MCF 10A (cell line): ENCODE data around the gene RPS6KA2. TPM values are rescaled to one million over a fixed set of nuclear protein-coding genes. Genes with fewer than 3 reads are reported as not detected.

Experiments
- BruUV-seq: library from RNA; stranded (reverse); fragments of 400-500 nt; replicated peaks from 2 replicates; lab custom pipeline; 2021; lab: Mats Ljungman, UMichigan
- CTCF ChIA-PET: fragments of 300-600 bp; sonication (Branson Sonifier 250); formaldehyde crosslinking; extraction: SDS; loops from one replicate; lab custom pipeline; 2021; ENCODE audit warnings: antibody characterized with exemption, inconsistent platforms; lab: Yijun Ruan, JAX
- POLR2A ChIA-PET: fragments of 300-600, 350-650 bp; sonication (Branson Sonifier 250); formaldehyde crosslinking; extraction: SDS; loops from one replicate; lab custom pipeline; 2020; ENCODE audit warnings: antibody characterized with exemption, inconsistent platforms; lab: Yijun Ruan, JAX
- DNase-seq: peaks from one replicate; pipeline ENCODE4 v3.0.0-alpha.2; 2018; ENCODE audit not compliant: unreplicated experiment
- H3K27ac Mint-ChIP-seq: one replicate; pipeline ENCODE4 v1.8.0; 2022; ENCODE audit warnings: mild to moderate bottlenecking, low read depth, mixed read lengths; ENCODE audit not compliant: unreplicated experiment
- H3K27me3 Mint-ChIP-seq: one replicate; pipeline ENCODE4 v1.8.0; 2022; ENCODE audit warnings: mixed read lengths; ENCODE audit not compliant: insufficient read depth, unreplicated experiment
- H3K36me3 Mint-ChIP-seq: one replicate; pipeline ENCODE4 v1.8.0; 2022; ENCODE audit warnings: mild to moderate bottlenecking, moderate library complexity, mixed read lengths; ENCODE audit not compliant: insufficient read depth, unreplicated experiment
- H3K4me1 Mint-ChIP-seq: one replicate; pipeline ENCODE4 v1.8.0; 2022; ENCODE audit warnings: mixed read lengths; ENCODE audit not compliant: insufficient read depth, unreplicated experiment
- H3K4me3 Mint-ChIP-seq: one replicate; pipeline ENCODE4 v1.8.0; 2022; ENCODE audit warnings: mild to moderate bottlenecking, moderate library complexity, mixed read lengths; ENCODE audit not compliant: unreplicated experiment
- H3K9me3 Mint-ChIP-seq: one replicate; pipeline ENCODE4 v1.8.0; 2022; ENCODE audit warnings: mixed read lengths; ENCODE audit not compliant: unreplicated experiment
- CTCF ChIP-seq: fragments of 200-600 bp; IDR thresholded peaks from one replicate; pipeline ENCODE4 v1.8.0; 2022; ENCODE audit warnings: antibody characterized with exemption, mild to moderate bottlenecking; ENCODE audit not compliant: unreplicated experiment
- intact Hi-C: fragments of 100-400 bp; cut with micrococcal nuclease; formaldehyde crosslinking; loops from 2 replicates; pipeline ENCODE4 v1.14.1; 2022
- total RNA-seq: library from RNA; stranded (reverse); gene quantifications from 2 replicates; pipeline ENCODE4 v1.2.3, GENCODE V29; 2022

Gene RPS6KA2
- total RNA-seq, 1 experiment from 2014 or later, result 126 TPM

GRCh38 chr6:166497087-166497899 lies 129.8 kb downstream of the RPS6KA2 start:
- Mint-ChIP-seq H3K27me3 (no peaks in the 10 kb centered on the region), H3K9me3 (no peaks in the 10 kb centered on the region), H3K4me1 (no peaks in the 10 kb centered on the region), H3K4me3 (no peak overlapping the region), H3K36me3 (peaks cover 90% of the 10 kb centered on the region), H3K27ac (no peak overlapping the region)
- DNase-seq, result no peak
- TF ChIP-seq CTCF, result no peak
- intact Hi-C loops, result no loop called here
- CTCF ChIA-PET, result interaction anchor here (0.6 kb wide), 1 partner anchor 185 kb away, joined by 4 read pairs; no protein-coding TSS in a partner anchor
- no TSS peak for BruUV-seq
- POLR2A ChIA-PET, result interaction anchor here (0.7 kb wide), 1 partner anchor 787 kb away, joined by 4 read pairs; no protein-coding TSS in a partner anchor

GRCh38 chr6:166496460-166496859 lies 130.6 kb downstream of the RPS6KA2 start:
- TF ChIP-seq CTCF, result no peak
- Mint-ChIP-seq H3K4me3 (no peak overlapping the region), H3K9me3 (no peaks in the 10 kb centered on the region), H3K4me1 (no peaks in the 10 kb centered on the region), H3K27me3 (no peaks in the 10 kb centered on the region), H3K27ac (no peak overlapping the region), H3K36me3 (peaks cover 90% of the 10 kb centered on the region)
- ChIA-PET POLR2A (no interaction called here), CTCF (no interaction called here)
- no peak for DNase-seq
- intact Hi-C loops, result no loop called here
- BruUV-seq, result no TSS peak

- Mint-ChIP-seq H3K4me3 (no peak overlapping the region), H3K36me3 (peaks cover 93% of the 10 kb centered on the region), H3K27ac (no peak overlapping the region), H3K4me1 (no peaks in the 10 kb centered on the region), H3K27me3 (no peaks in the 10 kb centered on the region), H3K9me3 (no peaks in the 10 kb centered on the region)
- DNase-seq, result no peak
- intact Hi-C loops, result no loop called here
- TF ChIP-seq CTCF, result no peak
- no TSS peak for BruUV-seq
- ChIA-PET POLR2A (no interaction called here), CTCF (interaction anchor here (0.6 kb wide), 1 partner anchor 182 kb away, joined by 3 read pairs; no protein-coding TSS in a partner anchor)
Measured at GRCh38 chr6:166495487-166496314, 131.3 kb downstream of the RPS6KA2 start.
